ENCODE measurements around the gene CCDC85B. TPM values are rescaled to one million over a fixed set of nuclear protein-coding genes. Genes with fewer than 3 reads are reported as not detected.

The CCDC85B gene
- total RNA-seq, 1 experiment from 2014 or later = 14.7 TPM

DNA sequence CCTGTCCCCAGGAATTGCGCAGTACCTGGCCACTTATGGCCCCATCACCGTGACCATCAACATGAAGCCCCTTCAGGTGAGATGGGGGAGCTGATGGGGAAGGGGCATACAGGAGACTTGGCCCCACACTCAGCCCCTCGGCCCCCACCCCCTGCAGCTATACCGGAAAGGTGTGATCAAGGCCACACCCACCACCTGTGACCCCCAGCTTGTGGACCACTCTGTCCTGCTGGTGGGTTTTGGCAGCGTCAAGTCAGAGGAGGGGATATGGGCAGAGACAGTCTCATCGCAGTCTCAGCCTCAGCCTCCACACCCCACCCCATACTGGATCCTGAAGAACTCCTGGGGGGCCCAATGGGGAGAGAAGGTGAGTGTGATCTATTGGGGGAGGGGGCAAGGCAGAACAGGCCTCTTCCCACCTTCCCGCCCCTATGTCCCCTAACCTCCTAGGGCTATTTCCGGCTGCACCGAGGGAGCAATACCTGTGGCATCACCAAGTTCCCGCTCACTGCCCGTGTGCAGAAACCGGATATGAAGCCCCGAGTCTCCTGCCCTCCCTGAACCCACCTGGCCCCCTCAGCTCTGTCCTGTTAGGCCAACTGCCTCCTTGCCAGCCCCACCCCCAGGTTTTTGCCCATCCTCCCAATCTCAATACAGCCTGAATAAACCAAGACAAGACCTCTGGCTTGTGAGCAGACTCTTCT lies 7.3 kb upstream of the CCDC85B start:
- H3K4me3 Mint-ChIP-seq (ENCODE audit: unreplicated experiment) = no peak overlapping the region

DNA sequence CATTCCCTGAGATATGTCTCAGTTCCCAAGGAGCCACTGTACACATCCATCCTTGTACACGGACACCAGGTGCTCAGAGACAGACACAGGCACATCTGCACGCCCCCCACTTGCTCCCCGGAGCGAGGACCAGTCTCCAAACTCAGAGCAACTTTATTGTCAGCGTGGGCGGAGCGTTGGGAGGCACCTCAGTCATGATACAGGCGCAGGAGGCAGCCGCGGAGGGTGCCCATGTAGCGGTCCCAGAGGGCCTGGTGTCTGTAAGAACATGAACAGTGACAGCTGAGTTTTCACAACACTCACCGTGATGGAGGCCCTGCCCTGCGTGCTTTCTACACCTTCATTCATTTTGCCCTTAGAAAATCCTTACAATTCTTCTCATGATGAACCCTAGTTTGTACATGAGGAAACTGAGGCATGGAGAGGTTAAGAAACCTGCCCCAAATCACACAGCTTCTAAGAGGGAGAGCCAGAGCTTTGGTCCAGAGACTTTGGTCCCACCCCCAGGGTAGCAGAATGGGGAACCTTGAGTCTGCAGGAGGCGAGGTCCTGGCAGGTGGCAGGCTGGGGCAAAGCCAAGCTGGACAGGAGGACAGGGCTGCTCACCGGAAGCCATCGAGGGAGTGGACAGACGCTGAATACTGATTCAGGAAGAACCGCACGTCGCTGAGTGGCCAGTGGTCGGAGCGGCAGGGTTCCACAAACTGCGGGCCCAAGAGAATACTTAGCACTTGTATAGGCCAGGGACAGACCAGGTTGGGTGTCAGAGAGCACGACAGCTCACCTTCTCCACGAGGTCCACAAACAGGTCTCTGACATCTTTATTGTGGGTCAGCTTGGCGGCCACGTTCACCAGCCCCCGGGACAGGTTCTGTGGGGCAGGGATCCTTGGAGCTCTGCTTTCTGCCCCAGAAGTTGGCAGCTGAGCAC lies 6.4 kb upstream of the CCDC85B start:
- Histone ChIP-seq H3K9me3 (no peaks in the 10 kb centered on the region), H3K4me1 (peaks cover 14% of the 10 kb centered on the region), H3K27me3 (replicated peaks; ENCODE audit: control insufficient read depth, insufficient read depth, low read length) (no peaks in the 10 kb centered on the region), H3K36me3 (ENCODE audit: control insufficient read depth, insufficient read depth, low read length) (peaks cover 4% of the 10 kb centered on the region), H3K4me3 (ENCODE audit: low read depth, low read length) (no peak overlapping the region)
- TF ChIP-seq, protein P1, sequence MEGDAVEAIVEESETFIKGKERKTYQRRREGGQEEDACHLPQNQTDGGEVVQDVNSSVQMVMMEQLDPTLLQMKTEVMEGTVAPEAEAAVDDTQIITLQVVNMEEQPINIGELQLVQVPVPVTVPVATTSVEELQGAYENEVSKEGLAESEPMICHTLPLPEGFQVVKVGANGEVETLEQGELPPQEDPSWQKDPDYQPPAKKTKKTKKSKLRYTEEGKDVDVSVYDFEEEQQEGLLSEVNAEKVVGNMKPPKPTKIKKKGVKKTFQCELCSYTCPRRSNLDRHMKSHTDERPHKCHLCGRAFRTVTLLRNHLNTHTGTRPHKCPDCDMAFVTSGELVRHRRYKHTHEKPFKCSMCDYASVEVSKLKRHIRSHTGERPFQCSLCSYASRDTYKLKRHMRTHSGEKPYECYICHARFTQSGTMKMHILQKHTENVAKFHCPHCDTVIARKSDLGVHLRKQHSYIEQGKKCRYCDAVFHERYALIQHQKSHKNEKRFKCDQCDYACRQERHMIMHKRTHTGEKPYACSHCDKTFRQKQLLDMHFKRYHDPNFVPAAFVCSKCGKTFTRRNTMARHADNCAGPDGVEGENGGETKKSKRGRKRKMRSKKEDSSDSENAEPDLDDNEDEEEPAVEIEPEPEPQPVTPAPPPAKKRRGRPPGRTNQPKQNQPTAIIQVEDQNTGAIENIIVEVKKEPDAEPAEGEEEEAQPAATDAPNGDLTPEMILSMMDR (IDR thresholded peaks at IDR 0.05; ENCODE audit: insufficient read depth in 1 of 2, low read depth in 1 of 2, low read length in 1 of 2, severe bottlenecking in 1 of 2, unreplicated experiment in 1 of 2) = no peak
- peaks cover 15% of the 10 kb centered on the region for H3K4me1 Mint-ChIP-seq (ENCODE audit: low read depth, unreplicated experiment)
- BruUV-seq (replicated peaks) = no TSS peak
- H3K27me3 Mint-ChIP-seq (ENCODE audit: insufficient read depth, unreplicated experiment) = no peaks in the 10 kb centered on the region
- H3K9me3 Mint-ChIP-seq (ENCODE audit: unreplicated experiment) = no peaks in the 10 kb centered on the region
- H3K4me3 Mint-ChIP-seq (ENCODE audit: unreplicated experiment) = no peak overlapping the region
- intact Hi-C loops (cut with micrococcal nuclease; ENCODE audit: unreplicated experiment) = loop anchor here (1.0 kb wide), 2 partner anchors 27 to 105 kb away; no protein-coding TSS in a partner anchor
- POLR2A ChIA-PET = interaction anchor here (0.5 kb wide), 1 partner anchor 40 kb away, joined by 9 read pairs; no protein-coding TSS in a partner anchor
- H3K27ac Mint-ChIP-seq (ENCODE audit: unreplicated experiment) = no peak overlapping the region
- DNase-seq = no peak
- H3K36me3 Mint-ChIP-seq (ENCODE audit: insufficient read depth, unreplicated experiment) = peaks cover 52% of the 10 kb centered on the region
- CTCF ChIA-PET = interaction anchor here (0.6 to 7.8 kb wide), 32 partner anchors 10 to 277 kb away, joined by 3 to 241 read pairs (median 4); partner anchors contain the start of genes AP5B1, BANF1, CFL1 and EIF1AD

More for the DNA sequence above, 7.3 kb upstream of the CCDC85B start:
- no peaks in the 10 kb centered on the region for H3K27me3 ChIP-seq (replicated peaks; ENCODE audit: control insufficient read depth, insufficient read depth, low read length)
- H3K4me1 ChIP-seq = peaks cover 13% of the 10 kb centered on the region
- no peak overlapping the region for H3K4me3 ChIP-seq (ENCODE audit: low read depth, low read length)
- Mint-ChIP-seq H3K9me3 (ENCODE audit: unreplicated experiment) (no peaks in the 10 kb centered on the region), H3K27ac (ENCODE audit: unreplicated experiment) (no peak overlapping the region), H3K4me1 (ENCODE audit: low read depth, unreplicated experiment) (peaks cover 12% of the 10 kb centered on the region), H3K36me3 (ENCODE audit: insufficient read depth, unreplicated experiment) (peaks cover 55% of the 10 kb centered on the region), H3K27me3 (ENCODE audit: insufficient read depth, unreplicated experiment) (no peaks in the 10 kb centered on the region)
- TF ChIP-seq, protein P1 (IDR thresholded peaks at IDR 0.05; ENCODE audit: insufficient read depth in 1 of 2, low read depth in 1 of 2, low read length in 1 of 2, severe bottlenecking in 1 of 2, unreplicated experiment in 1 of 2) = no peak
- CTCF ChIA-PET = interaction anchor here (1.6 kb wide), 1 partner anchor 40 kb away, joined by 5 read pairs; no protein-coding TSS in a partner anchor
- no peaks in the 10 kb centered on the region for H3K9me3 ChIP-seq
- no peak for DNase-seq
- POLR2A ChIA-PET = no interaction called here
- intact Hi-C loops (cut with micrococcal nuclease; ENCODE audit: unreplicated experiment) = no loop called here
- peaks cover 4% of the 10 kb centered on the region for H3K36me3 ChIP-seq (ENCODE audit: control insufficient read depth, insufficient read depth, low read length)
- BruUV-seq (replicated peaks) = no TSS peak

DNA sequence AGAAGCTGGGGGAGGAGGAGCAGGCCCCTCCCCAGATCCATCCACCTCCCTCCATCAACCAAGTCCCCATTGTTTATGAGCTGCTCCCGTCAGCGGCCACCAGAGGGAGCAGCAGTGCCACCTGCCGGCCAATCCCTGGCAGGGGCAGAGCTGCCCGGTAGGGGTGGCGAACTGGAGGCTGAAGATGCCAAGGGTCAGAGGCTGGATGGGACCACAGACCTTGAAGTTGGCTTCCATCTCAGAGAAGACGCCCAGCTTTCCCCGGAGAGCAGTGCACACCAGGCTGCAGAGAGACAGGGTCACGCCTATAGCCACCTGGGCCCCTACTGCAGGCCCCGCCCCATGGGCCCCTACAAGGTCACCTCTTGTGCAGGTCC lies 5.8 kb upstream of the CCDC85B start:
- TF ChIP-seq, protein P1 (IDR thresholded peaks at IDR 0.05; ENCODE audit: insufficient read depth in 1 of 2, low read depth in 1 of 2, low read length in 1 of 2, severe bottlenecking in 1 of 2, unreplicated experiment in 1 of 2) = peak; percentile 98 to 100
- H3K36me3 Mint-ChIP-seq (ENCODE audit: insufficient read depth, unreplicated experiment) = peaks cover 45% of the 10 kb centered on the region
- Histone ChIP-seq H3K4me1 (peaks cover 20% of the 10 kb centered on the region), H3K27me3 (replicated peaks; ENCODE audit: control insufficient read depth, insufficient read depth, low read length) (no peaks in the 10 kb centered on the region), H3K4me3 (ENCODE audit: low read depth, low read length) (no peak overlapping the region), H3K36me3 (ENCODE audit: control insufficient read depth, insufficient read depth, low read length) (peaks cover 4% of the 10 kb centered on the region), H3K9me3 (no peaks in the 10 kb centered on the region)
- no peak overlapping the region for H3K27ac Mint-ChIP-seq (ENCODE audit: unreplicated experiment)
- ChIA-PET CTCF (interaction anchor here (0.6 to 7.8 kb wide), 36 partner anchors 11 to 428 kb away, joined by 3 to 241 read pairs (median 4); partner anchors contain the start of genes AP5B1, BANF1, CFL1 and EIF1AD), POLR2A (interaction anchor here (0.5 kb wide), 1 partner anchor 40 kb away, joined by 9 read pairs; no protein-coding TSS in a partner anchor)
- H3K27me3 Mint-ChIP-seq (ENCODE audit: insufficient read depth, unreplicated experiment) = no peaks in the 10 kb centered on the region
- peaks cover 22% of the 10 kb centered on the region for H3K4me1 Mint-ChIP-seq (ENCODE audit: low read depth, unreplicated experiment)
- no peak overlapping the region for H3K4me3 Mint-ChIP-seq (ENCODE audit: unreplicated experiment)
- H3K9me3 Mint-ChIP-seq (ENCODE audit: unreplicated experiment) = no peaks in the 10 kb centered on the region
- no TSS peak for BruUV-seq (replicated peaks)
- intact Hi-C loops (cut with micrococcal nuclease; ENCODE audit: unreplicated experiment) = loop anchor here (1.0 kb wide), 2 partner anchors 27 to 105 kb away; no protein-coding TSS in a partner anchor
- peak; percentile 77 to 90 for DNase-seq

All from Caco-2 (cell line).